ENCODE measurements around the gene RAD9B.
"Not testable (repeated sequence)": the region's sequence is repeated elsewhere in the genome, so short reads cannot be mapped to it uniquely, and the experiment has no call there.

- not testable (repeated sequence) for TF ChIP-seq POLR2A (IDR thresholded peaks at IDR 0.05; ENCODE audit: low read length); GATA1 (IDR thresholded peaks at IDR 0.05; ENCODE audit: low read depth, low read length)
Measured at GRCh38 chr12:110461189-110461588, 40.9 kb upstream of the RAD9B start.
